GM12864 (cell line): ENCODE data around the gene MYH14.

Experiments
- DNase-seq: peaks from one replicate; pipeline ENCODE4 v3.0.0-alpha.2; 2011; ENCODE audit warnings: low read depth
- H3K4me3 ChIP-seq: 2 replicates; pipeline ENCODE4 v1.5.1; 2011; ENCODE audit warnings: mild to moderate bottlenecking, low read depth, low read length, control low read depth
- TF ChIP-seq, protein P1 (sequence below): IDR thresholded peaks from 2 replicates; pipeline ENCODE4 v1.5.1; 2011; ENCODE audit warnings: low read depth, mild to moderate bottlenecking, moderate library complexity, low read length, control low read depth, inconsistent platforms; ENCODE audit errors: missing control alignments

The MYH14 gene

DNA sequence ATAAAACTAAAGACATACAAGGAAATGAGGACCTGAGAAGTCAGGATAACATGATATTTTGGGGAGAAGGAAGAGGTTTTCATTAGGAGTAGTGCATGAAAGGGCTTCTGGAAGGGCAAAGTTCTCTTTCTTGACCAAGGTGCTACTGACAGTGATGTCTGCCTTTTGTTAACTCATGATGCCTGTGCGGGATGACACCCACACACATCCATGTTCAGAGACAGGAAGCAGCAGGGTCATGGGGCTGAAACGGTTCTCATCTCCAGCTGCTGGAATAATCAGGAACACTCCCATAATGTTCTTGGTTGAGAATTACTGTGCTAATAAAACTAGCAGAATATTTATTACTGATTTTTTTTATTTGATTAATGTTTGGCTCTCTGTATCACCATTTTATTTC, 96.6 kb downstream of the MYH14 start:
- no peak overlapping the region for H3K4me3 ChIP-seq
- TF ChIP-seq, protein P1, sequence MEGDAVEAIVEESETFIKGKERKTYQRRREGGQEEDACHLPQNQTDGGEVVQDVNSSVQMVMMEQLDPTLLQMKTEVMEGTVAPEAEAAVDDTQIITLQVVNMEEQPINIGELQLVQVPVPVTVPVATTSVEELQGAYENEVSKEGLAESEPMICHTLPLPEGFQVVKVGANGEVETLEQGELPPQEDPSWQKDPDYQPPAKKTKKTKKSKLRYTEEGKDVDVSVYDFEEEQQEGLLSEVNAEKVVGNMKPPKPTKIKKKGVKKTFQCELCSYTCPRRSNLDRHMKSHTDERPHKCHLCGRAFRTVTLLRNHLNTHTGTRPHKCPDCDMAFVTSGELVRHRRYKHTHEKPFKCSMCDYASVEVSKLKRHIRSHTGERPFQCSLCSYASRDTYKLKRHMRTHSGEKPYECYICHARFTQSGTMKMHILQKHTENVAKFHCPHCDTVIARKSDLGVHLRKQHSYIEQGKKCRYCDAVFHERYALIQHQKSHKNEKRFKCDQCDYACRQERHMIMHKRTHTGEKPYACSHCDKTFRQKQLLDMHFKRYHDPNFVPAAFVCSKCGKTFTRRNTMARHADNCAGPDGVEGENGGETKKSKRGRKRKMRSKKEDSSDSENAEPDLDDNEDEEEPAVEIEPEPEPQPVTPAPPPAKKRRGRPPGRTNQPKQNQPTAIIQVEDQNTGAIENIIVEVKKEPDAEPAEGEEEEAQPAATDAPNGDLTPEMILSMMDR = no peak
- DNase-seq = no peak

DNA sequence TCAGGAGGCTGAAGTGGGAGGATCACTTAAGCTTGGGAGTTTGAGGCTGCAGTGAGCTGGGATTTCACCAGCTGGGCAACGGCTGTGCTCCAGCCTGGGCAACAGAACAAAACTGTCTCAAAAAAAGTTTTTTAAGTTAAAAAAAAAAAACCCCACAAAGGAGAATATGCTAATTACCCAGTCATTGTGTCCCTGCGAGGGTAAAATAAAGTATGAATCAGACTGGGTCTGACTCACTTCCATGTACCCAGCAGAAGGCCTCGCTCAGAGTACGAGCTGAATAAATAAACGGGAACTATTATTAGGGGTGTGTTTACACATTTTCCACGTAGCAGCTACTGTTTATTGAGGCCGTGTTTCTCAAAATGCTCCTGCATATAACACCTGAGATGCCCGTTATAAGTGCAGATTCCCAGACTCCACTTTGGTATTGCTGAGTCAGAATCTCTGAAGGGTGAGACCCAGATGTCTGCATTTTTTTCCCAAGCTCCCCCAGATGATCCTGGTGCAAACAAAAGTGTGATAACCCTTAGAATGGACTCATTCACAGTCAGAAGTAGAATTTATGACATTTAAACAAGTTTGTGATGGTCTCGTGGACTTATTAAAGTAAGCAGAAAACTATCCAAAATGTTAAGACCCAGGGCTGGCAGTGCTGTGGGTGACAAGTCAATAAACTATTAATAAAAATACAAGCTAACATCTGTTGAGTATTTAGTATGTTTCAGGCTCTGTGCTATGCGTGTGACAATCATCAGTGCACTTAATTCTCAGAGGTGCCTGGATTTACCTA, 97.6 kb downstream of the MYH14 start:
- no peak overlapping the region for H3K4me3 ChIP-seq
- no peak for DNase-seq
- TF ChIP-seq, protein P1 = no peak

DNA sequence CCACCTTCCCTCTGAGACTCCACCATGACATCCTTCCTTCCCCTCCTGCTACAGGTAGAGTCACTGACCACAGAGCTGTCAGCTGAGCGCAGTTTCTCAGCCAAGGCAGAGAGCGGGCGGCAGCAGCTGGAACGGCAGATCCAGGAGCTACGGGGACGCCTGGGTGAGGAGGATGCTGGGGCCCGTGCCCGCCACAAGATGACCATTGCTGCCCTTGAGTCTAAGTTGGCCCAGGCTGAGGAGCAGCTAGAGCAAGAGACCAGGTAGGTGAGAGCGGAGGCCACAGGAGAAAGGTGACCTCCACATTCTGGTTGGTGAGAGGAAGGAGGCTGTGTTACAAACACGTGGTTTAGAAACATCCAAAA, 98.2 kb downstream of the MYH14 start:
- DNase-seq = no peak
- no peak overlapping the region for H3K4me3 ChIP-seq
- TF ChIP-seq, protein P1 = no peak

DNA sequence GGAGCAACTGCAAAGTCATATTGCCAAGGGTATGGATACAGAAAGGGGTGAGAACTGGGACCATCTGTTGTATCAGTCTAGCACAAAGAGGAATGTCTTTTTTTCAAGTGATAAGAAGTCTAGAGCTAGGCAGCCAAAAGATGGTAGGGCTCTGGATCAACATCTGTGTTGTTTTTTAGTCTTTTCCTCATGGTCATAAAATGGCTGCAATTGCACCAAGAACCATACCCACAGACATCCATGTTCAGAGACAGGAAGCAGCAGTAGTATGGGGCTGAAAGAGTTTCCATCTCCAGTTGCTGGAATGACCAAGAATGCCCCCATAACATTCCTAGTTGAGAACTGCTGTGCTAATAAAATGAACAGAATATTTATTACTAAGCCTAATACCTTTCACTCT, 100.1 kb downstream of the MYH14 start:
- DNase-seq = no peak
- H3K4me3 ChIP-seq = no peak overlapping the region

DNA sequence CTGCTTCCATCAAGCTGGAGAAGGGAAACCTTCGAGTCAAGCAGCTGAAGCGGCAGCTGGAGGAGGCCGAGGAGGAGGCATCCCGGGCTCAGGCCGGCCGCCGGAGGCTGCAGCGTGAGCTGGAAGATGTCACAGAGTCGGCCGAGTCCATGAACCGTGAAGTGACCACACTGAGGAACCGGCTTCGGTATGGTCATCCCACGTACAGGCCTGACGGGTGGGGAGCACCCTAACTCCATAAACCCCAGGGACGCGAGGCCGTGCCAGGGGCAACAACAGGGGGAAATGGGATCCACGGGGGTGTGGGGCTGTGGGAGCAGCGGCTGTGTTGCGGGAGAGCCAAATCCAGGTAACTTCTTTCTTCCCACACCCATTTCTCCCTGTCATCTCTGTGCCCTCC, 105.6 kb downstream of the MYH14 start:
- TF ChIP-seq, protein P1 = no peak
- no peak overlapping the region for H3K4me3 ChIP-seq
- DNase-seq = no peak

More for the DNA sequence above, 100.1 kb downstream of the MYH14 start:
- TF ChIP-seq, protein P1 = no peak

DNA sequence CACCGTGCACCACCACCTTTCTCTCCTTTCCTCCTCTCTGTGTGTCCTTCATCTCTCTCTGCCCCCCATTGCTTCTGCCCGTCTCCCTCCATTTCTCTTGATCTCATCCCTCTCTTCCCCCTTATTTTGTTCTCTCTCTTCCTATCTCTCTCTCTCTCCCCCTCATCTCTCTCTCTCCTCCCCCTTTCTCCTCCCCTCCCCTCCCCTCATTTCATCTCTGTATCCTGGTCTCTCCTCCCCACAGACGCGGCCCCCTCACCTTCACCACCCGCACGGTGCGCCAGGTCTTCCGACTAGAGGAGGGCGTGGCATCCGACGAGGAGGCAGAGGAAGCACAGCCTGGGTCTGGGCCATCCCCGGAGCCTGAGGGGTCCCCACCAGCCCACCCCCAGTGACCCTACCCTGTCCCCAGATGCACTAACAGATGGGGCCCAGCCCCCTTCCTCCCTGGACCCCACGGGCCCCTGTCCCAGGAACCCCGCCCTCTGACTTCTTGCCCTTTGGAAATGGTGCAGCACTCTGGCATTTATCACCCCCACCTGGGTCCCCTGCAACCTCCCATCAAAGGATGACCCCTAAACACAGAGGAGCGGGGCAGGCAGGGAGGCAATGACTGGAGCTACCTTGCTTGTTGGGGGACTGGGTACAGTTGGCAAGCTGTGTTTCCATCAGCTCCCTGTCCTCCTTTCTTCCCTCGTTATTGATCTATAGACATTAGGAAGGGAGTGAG, 106.1 kb downstream of the MYH14 start:
- no peak overlapping the region for H3K4me3 ChIP-seq
- TF ChIP-seq, protein P1 = no peak
- DNase-seq = no peak
